Liver (tissue), 9 donors: ENCODE data around the gene ZMYM3. TPM values are rescaled to one million over a fixed set of nuclear protein-coding genes. Genes with fewer than 3 reads are reported as not detected.

Source experiments
- DNase-seq: peaks from one replicate; pipeline ENCODE4 v3.0.0-alpha.2; 2017; ENCODE audit warnings: low spot score
- H3K27ac ChIP-seq, 2 donors: one replicate each; pipeline ENCODE4 v1.7.0; 2013; ENCODE audit warnings: inconsistent platforms in 2 of 2, low read length in 2 of 2, control low read depth in 1 of 2, low read depth in 1 of 2, mild to moderate bottlenecking in 1 of 2
- H3K27me3 ChIP-seq, 4 donors: one replicate each; pipeline versions ENCODE4 v1.6.1 to v1.7.0; 2013; ENCODE audit warnings: low read length in 3 of 4, inconsistent platforms in 1 of 4, mild to moderate bottlenecking in 1 of 4, moderate library complexity in 1 of 4; ENCODE audit not compliant: control insufficient read depth in 4 of 4, insufficient read depth in 4 of 4
- H3K36me3 ChIP-seq, 4 donors: one replicate each; pipeline versions ENCODE4 v1.6.1 to v1.7.0; 2013; ENCODE audit warnings: low read length in 3 of 4, mild to moderate bottlenecking in 3 of 4, low read depth in 1 of 4, moderate library complexity in 1 of 4; ENCODE audit not compliant: control insufficient read depth in 4 of 4, insufficient read depth in 3 of 4
- H3K4me1 ChIP-seq, 4 donors: one replicate each; pipeline versions ENCODE4 v1.6.1 to v1.7.0; 2013; ENCODE audit warnings: low read length in 3 of 4, mild to moderate bottlenecking in 3 of 4, moderate library complexity in 1 of 4; ENCODE audit not compliant: control insufficient read depth in 4 of 4, insufficient read depth in 4 of 4
- H3K4me3 ChIP-seq, 3 donors: one replicate each; pipeline versions ENCODE4 v1.6.1 to v1.7.0; 2013; ENCODE audit warnings: low read length in 3 of 3, control low read depth in 1 of 3, low read depth in 1 of 3, mild to moderate bottlenecking in 1 of 3
- H3K9ac ChIP-seq, 2 donors: one replicate each; pipeline ENCODE4 v1.7.0; 2013; ENCODE audit warnings: low read length in 2 of 2, mild to moderate bottlenecking in 2 of 2, moderate library complexity in 2 of 2, control low read depth in 1 of 2, low read depth in 1 of 2
- H3K9me3 ChIP-seq, 4 donors: one replicate each; pipeline versions ENCODE4 v1.6.1 to v1.7.0; 2013; ENCODE audit warnings: low read length in 3 of 4; ENCODE audit not compliant: control insufficient read depth in 4 of 4
- EGR1 ChIP-seq, 2 donors: IDR thresholded peaks; 2 replicates each; pipeline ENCODE4 v1.6.1; 2016 to 2018; ENCODE audit warnings: antibody characterized with exemption in 2 of 2, low read depth in 2 of 2
- JUND ChIP-seq, 2 donors: IDR thresholded peaks; 2 replicates each; pipeline ENCODE4 v1.6.1; 2016; ENCODE audit warnings: antibody characterized with exemption in 2 of 2
- MAX ChIP-seq: IDR thresholded peaks from 2 replicates; pipeline ENCODE4 v1.6.1; 2016; ENCODE audit warnings: antibody characterized with exemption
- RAD21 ChIP-seq, 2 donors: IDR thresholded peaks; 2 replicates each; pipeline ENCODE4 v1.6.1; 2016; ENCODE audit warnings: antibody characterized with exemption in 2 of 2, mild to moderate bottlenecking in 2 of 2
- RXRA ChIP-seq, 2 donors: IDR thresholded peaks; 2 replicates each; pipeline ENCODE4 v1.6.1; 2017 to 2018; ENCODE audit warnings: antibody characterized with exemption in 2 of 2, mild to moderate bottlenecking in 1 of 2
- SP1 ChIP-seq: IDR thresholded peaks from 2 replicates; pipeline ENCODE4 v1.6.1; 2018; ENCODE audit warnings: antibody characterized with exemption, mild to moderate bottlenecking
- TAF1 ChIP-seq: conservative IDR thresholded peaks from 2 replicates; pipeline ENCODE4 v1.6.1; 2016; ENCODE audit warnings: antibody characterized with exemption, mild to moderate bottlenecking
- YY1 ChIP-seq: IDR thresholded peaks from 2 replicates; pipeline ENCODE4 v1.6.1; 2016; ENCODE audit warnings: antibody characterized with exemption, mild to moderate bottlenecking
- ZBTB33 ChIP-seq: IDR thresholded peaks from 2 replicates; pipeline ENCODE4 v1.6.1; 2016; ENCODE audit warnings: antibody characterized with exemption
- WGBS: extraction: QIAGEN DNeasy Blood & Tissue Kit; methylation state at CpG from one replicate; pipeline ENCODE4 v1.1.7; 2013; 5-methylcytosine and 5-hydroxymethylcytosine counted together
- polyA plus RNA-seq, 2 donors: library from polyadenylated mRNA; stranded (reverse) in 1 of 2; unstranded in 1 of 2; fragments of 200-250 nt in 1 of 2; fragments of >200 nt in 1 of 2; fragmentation: Nextera tagmentation in 1 of 2; extraction: Ambion mirVana in 1 of 2; gene quantifications; one replicate each; pipeline versions ENCODE4 v1.2.1 to v1.2.3, GENCODE V29; 2013 to 2015
- total RNA-seq, 2 donors: library from RNA; depleted of rRNA; stranded (reverse); fragments of >200 nt; gene quantifications; one replicate each; pipeline ENCODE4 v1.2.3, GENCODE V29; 2014
- TF ChIP-seq, protein P1 (sequence below): fragments of 150-350 bp; IDR thresholded peaks from 2 replicates; pipeline ENCODE4 v1.5.1; 2017; ENCODE audit warnings: improper control_type of control experiment, low read depth, low read length; ENCODE audit not compliant: missing input control
- donor health status: healthy.
- donor health status: healthy.
- donor health status: healthy.
- donor health status: healthy.
- donor health status: healthy.

ZMYM3 gene
- total and polyA plus RNA-seq, 4 donors: 4.5 to 13.3 (median 6.2) TPM

- Histone ChIP-seq H3K4me3 (no peak overlapping the region), H3K9me3 (no peaks in the 10 kb centered on the region), H3K9ac (no peak overlapping the region), H3K27ac (peak overlapping the region in 1 of 2 donors; percentile 34), H3K36me3 (peaks cover 2 to 7% (median 2%) of the 10 kb centered on the region in 4 donors), H3K4me1 (peaks cover 13 to 76% (median 59%) of the 10 kb centered on the region in 4 donors), H3K27me3 (no peaks in the 10 kb centered on the region)
- TF ChIP-seq YY1: no peak
- WGBS: 50% methylated on average over 32 of the region's 32 CpGs
- DNase-seq: no peak
These were observed 29.7 kb downstream of the ZMYM3 start for GRCh38 chrX:71224098-71224708.

GRCh38 chrX:71222929-71223328 lies 31.0 kb downstream of the ZMYM3 start, which contains the start of gene GJB1:
TSS of gene GJB1 (plus strand) at chrX:71223224. CDS start at chrX:71223708, 484 bp downstream.
- peaks cover 8 to 70% (median 54%) of the 10 kb centered on the region in 4 donors for H3K4me1 ChIP-seq
- 75% methylated on average over 18 of the region's 18 CpGs for WGBS

GRCh38 chrX:71221145-71221544 lies 32.8 kb downstream of the ZMYM3 start:
- DNase-seq: no peak
- 69% methylated on average over 1 of the region's 1 CpG for WGBS
- Histone ChIP-seq H3K4me1 (peaks cover 6 to 72% (median 57%) of the 10 kb centered on the region in 4 donors), H3K27me3 (no peaks in the 10 kb centered on the region), H3K4me3 (no peak overlapping the region), H3K36me3 (peaks cover 2 to 7% (median 2%) of the 10 kb centered on the region in 4 donors), H3K27ac (peak overlapping the region in 1 of 2 donors; percentile 42), H3K9ac (no peak overlapping the region), H3K9me3 (no peaks in the 10 kb centered on the region)
- TF ChIP-seq, protein P1, sequence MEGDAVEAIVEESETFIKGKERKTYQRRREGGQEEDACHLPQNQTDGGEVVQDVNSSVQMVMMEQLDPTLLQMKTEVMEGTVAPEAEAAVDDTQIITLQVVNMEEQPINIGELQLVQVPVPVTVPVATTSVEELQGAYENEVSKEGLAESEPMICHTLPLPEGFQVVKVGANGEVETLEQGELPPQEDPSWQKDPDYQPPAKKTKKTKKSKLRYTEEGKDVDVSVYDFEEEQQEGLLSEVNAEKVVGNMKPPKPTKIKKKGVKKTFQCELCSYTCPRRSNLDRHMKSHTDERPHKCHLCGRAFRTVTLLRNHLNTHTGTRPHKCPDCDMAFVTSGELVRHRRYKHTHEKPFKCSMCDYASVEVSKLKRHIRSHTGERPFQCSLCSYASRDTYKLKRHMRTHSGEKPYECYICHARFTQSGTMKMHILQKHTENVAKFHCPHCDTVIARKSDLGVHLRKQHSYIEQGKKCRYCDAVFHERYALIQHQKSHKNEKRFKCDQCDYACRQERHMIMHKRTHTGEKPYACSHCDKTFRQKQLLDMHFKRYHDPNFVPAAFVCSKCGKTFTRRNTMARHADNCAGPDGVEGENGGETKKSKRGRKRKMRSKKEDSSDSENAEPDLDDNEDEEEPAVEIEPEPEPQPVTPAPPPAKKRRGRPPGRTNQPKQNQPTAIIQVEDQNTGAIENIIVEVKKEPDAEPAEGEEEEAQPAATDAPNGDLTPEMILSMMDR: no peak
- no peak for TF ChIP-seq ZBTB33
- no peak for TF ChIP-seq TAF1
- no peak for TF ChIP-seq MAX
- no peak for TF ChIP-seq YY1
- no peak for TF ChIP-seq RXRA (IDR thresholded peaks at IDR 0.05)
- no peak for TF ChIP-seq RAD21 (IDR thresholded peaks at IDR 0.05)
- no peak for TF ChIP-seq EGR1 (IDR thresholded peaks at IDR 0.05; ENCODE audit: low read depth in 2 of 2)

More at GRCh38 chrX:71222929-71223328, 31.0 kb downstream of the ZMYM3 start, which contains the start of gene GJB1:
- no peak for DNase-seq
- Histone ChIP-seq H3K36me3 (peaks cover 2 to 7% (median 2%) of the 10 kb centered on the region in 4 donors), H3K27me3 (no peaks in the 10 kb centered on the region), H3K9me3 (no peaks in the 10 kb centered on the region), H3K4me3 (no peak within 1 kb of the TSS), H3K9ac (no peak within 1 kb of the TSS), H3K27ac (no peak within 1 kb of the TSS)
- no peak for TF ChIP-seq SP1
- no peak for TF ChIP-seq JUND (IDR thresholded peaks at IDR 0.05)
